Activated gamma-delta T cell treated with anti-CD3 and anti-CD28 coated beads, Interleukin-2, amount 50 U/mL, for 16 hours (primary cell): Measurements from ENCODE around the gene PGA4.
"Not testable (repeated sequence)": the region's sequence is repeated elsewhere in the genome, so short reads cannot be mapped to it uniquely, and the experiment has no call there.

ENCODE experiments used
- DNase-seq: peaks from one replicate; pipeline ENCODE4 v3.0.0-alpha.2; 2020; ENCODE audit warnings: low read depth

The PGA4 gene

DNA sequence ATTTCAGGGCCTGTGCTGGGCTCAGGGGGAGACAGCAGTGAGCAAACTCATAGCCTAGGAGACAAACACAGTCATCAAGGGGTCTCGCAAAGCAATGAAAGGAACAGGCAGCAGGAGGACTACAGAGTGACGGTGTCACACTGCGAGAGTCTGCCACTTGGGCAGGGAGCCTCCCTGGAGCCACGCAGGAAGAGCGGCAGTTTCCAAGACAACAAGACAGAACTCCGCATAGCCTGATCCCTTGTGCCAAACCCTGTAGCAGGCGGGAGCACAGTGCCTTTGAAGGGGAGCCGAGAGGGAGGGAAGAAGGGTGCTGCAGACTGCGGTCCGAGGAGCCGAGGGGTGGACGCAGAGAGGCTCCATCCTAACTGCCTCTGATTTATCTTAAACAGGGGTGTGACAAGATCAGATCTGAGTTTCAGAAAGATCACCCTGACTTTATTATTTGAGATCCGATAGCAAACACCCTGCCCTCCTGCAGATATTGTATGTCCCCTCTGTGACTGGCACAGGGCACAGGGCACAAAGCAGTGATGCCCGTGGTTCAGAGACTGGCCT lies 17.6 kb upstream of the PGA4 start:
- DNase-seq, result not testable (repeated sequence)

GRCh38 chr11:61207636-61208310 lies 14.4 kb upstream of the PGA4 start:
- not testable (repeated sequence) for DNase-seq

DNA sequence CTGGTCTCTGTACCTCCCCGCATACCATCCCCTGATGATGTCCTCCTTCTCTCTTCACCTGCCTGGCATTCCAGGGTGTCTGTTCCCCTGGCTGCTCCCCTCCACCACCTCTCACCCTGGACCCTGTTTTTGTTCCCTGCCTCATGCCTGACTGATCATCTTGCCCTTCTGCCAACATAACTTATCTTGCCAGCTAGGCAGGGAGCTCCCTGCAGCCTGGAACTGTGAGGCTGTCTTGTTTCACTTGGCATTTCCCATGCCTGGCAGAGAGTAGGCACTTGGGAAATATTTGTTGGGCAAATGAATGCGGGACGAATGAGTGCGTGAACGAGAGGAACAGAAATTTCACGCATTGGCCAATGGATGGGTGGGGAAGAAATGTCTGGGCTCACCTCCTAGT lies 11.5 kb upstream of the PGA4 start:
- not testable (repeated sequence) for DNase-seq

- not testable (repeated sequence) for DNase-seq
Observed at GRCh38 chr11:61211327-61211952, 10.7 kb upstream of the PGA4 start.

GRCh38 chr11:61212202-61212601 lies 9.9 kb upstream of the PGA4 start:
- DNase-seq, result not testable (repeated sequence)

- DNase-seq, result not testable (repeated sequence)
Observed at GRCh38 chr11:61213711-61214324, 8.3 kb upstream of the PGA4 start.

GRCh38 chr11:61218306-61218705 lies 3.8 kb upstream of the PGA4 start:
- DNase-seq, result not testable (repeated sequence)

GRCh38 chr11:61219016-61219415 lies 3.1 kb upstream of the PGA4 start:
- not testable (repeated sequence) for DNase-seq

DNA sequence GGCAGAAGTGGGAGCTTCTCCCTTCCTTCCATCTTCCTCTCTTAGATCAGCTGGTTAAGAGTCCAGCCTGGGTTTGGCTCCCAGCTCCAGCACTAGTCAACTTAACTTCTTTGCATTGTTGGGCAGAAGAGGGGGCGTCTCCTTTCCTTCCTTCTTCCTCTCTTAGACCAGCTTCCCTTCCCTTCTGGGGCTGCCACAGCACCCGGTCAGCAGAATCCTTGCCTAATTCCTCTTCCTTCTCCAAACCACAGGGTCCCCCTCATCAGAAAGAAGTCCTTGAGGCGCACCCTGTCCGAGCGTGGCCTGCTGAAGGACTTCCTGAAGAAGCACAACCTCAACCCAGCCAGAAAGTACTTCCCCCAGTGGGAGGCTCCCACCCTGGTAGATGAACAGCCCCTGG lies 545 bp downstream of the PGA4 start:
- not testable (repeated sequence) for DNase-seq

DNA sequence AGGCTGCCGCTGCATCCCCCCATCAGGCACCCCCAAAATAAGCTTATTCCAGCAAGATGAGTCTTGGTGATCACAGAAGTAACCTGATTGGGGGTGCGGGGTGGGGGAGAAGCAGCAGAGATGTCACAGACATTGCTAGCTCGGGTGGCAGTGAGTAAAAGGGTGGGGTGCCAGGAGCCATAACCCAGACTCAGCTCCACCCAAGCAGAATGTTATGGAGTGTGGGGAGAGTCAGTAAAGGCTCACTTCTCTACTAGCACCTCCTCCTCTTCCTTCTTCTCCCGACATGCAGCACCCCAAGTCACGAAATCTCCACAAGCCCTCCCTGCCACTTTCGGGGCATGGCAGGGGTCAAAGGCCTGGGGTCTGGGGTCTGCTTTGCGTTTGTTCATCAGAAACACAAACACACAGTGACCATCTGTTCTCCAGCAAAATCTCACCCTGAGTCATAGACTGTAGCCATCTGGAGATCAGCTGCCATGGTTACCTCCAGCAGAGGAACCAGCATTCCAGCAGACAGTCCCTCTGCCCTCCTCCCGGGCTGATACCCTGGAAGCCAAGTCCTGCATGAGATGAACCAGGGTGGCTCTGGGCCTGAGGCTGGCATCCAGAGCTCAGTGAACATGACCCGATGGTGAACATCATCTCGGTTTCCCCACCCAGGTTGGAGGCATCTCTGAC lies 4.5 kb downstream of the PGA4 start:
- not testable (repeated sequence) for DNase-seq

- not testable (repeated sequence) for DNase-seq
Observed at GRCh38 chr11:61229458-61229857, 7.3 kb downstream of the PGA4 start.

GRCh38 chr11:61231033-61231432 lies 8.9 kb downstream of the PGA4 start:
- not testable (repeated sequence) for DNase-seq

DNA sequence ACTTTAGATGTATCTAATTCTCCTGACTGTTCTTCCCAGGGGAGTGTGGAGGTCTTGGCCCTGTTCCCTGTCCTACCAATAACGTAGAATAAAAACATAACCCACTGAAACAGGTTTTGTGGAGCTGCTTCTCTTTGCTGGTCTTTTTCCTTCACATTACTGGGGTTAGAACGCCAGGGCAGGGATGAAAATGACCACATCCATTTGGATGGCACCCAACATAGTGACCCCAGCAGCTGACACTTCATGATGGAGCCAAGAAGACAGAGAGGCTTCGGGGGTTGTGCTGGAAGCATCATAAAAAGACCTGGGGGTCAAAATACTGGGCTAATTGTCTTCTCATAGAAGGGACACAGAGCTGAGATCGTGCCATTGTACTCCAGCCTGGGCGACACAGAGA lies 9.4 kb downstream of the PGA4 start:
- not testable (repeated sequence) for DNase-seq

DNA sequence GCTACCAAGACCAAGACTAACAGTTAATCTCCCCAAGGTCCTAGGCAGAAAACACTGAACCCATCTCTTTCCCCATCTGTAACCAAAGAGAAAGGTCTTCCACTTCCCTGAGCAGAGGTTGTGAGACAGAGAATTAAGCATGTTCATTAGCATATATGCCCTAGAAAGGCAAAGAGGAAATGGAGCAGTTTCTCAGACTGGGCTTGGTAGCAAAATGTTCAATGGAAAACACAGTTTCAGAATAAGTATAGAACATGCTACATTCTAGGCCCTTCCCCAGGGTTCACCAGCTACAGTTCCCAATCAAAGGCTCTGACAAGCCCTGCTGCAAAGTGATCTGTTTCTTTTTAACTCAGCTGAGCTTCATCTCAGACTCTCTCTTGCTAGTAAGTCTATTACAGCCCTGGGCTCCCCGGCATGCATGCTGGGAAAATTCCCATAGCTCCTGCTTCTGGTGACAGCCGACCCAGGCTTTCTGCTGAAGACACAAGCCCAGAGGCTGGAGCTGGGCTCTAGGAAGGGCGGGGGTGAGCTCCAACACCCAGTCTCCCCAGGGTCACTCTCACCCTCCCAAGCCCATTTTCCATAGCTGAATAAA lies 10.5 kb downstream of the PGA4 start:
- not testable (repeated sequence) for DNase-seq

- not testable (repeated sequence) for DNase-seq
Observed at GRCh38 chr11:61237130-61237529, 15.0 kb downstream of the PGA4 start.

GRCh38 chr11:61240288-61240687 lies 18.1 kb downstream of the PGA4 start:
- DNase-seq, result not testable (repeated sequence)

GRCh38 chr11:61240875-61241274 lies 18.7 kb downstream of the PGA4 start, which contains the start of gene PGA5:
Gene PGA5 (plus strand): TSS chr11:61241175. CDS start chr11:61241227, 52 bp downstream.
- DNase-seq, result not testable (repeated sequence)

DNA sequence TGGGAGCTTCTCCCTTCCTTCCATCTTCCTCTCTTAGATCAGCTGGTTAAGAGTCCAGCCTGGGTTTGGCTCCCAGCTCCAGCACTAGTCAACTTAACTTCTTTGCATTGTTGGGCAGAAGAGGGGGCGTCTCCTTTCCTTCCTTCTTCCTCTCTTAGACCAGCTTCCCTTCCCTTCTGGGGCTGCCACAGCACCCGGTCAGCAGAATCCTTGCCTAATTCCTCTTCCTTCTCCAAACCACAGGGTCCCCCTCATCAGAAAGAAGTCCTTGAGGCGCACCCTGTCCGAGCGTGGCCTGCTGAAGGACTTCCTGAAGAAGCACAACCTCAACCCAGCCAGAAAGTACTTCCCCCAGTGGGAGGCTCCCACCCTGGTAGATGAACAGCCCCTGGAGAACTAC lies 19.4 kb downstream of the PGA4 start:
- DNase-seq, result not testable (repeated sequence)

GRCh38 chr11:61245284-61245964 lies 23.3 kb downstream of the PGA4 start:
- DNase-seq, result not testable (repeated sequence)

DNA sequence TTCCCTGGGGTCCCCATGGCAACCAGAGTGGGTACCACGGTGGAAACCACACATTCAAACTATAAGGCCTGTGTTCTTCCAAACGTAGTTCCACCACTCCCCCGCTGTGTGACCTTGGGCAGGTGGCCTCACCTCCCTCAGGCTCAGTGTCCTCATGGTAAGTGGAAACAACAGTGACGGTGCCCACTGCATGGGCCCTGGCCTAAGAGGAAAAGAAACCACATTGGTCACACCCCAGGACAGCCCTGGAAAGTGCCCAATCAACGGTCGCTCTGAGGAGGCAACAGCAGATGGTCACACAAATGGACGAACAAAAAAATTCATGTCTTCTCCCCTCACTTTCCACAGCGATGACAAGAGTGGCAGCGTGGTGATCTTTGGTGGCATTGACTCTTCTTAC lies 25.9 kb downstream of the PGA4 start:
- DNase-seq, result not testable (repeated sequence)

DNA sequence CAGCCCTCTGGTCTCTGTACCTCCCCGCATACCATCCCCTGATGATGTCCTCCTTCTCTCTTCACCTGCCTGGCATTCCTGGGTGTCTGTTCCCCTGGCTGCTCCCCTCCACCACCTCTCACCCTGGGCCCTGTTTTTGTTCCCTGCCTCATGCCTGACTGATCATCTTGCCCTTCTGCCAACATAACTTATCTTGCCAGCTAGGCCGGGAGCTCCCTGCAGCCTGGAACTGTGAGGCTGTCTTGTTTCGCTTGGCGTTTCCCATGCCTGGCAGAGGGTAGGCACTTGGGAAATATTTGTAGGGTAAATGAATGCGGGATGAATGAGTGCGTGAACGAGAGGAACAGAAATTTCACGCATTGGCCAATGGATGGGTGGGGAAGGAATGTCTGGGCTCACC lies 27.1 kb downstream of the PGA4 start:
- DNase-seq, result not testable (repeated sequence)
